SK-N-SH (cell line): ENCODE measurements around the gene ZNF17. TPM values are rescaled to one million over a fixed set of nuclear protein-coding genes. Genes with fewer than 3 reads are reported as not detected.

Experiments used
- CTCF ChIA-PET: fragments of 300-600, 350-600 bp; formaldehyde crosslinking; extraction: SDS; loops from one replicate; lab custom pipeline; 2021; lab: Yijun Ruan, JAX
- POLR2A ChIA-PET: fragments of 350-600 bp; sonication (Branson Sonifier 250); formaldehyde crosslinking; extraction: SDS; loops from one replicate; lab custom pipeline; 2020; ENCODE audit warnings: antibody characterized with exemption, inconsistent platforms; lab: Yijun Ruan, JAX
- DNase-seq: peaks from one replicate; pipeline ENCODE4 v3.0.0; 2012
- H2AFZ ChIP-seq: fragments of 200-600 bp; sonication (generic); 2 replicates; pipeline ENCODE4 v1.8.1; 2016; ENCODE audit warnings: antibody characterized with exemption, mild to moderate bottlenecking, low read depth
- H3F3A ChIP-seq: fragments of 200-600 bp; sonication (generic); replicated peaks from 2 replicates; pipeline ENCODE3; 2016; ENCODE audit warnings: antibody characterized with exemption, mild to moderate bottlenecking; ENCODE audit not compliant: insufficient read depth
- H3K27ac ChIP-seq, 2 experiments: fragments of 200-500 bp in 1 of 2; fragments of 200-600 bp in 1 of 2; sonication (Bioruptor generic) in 1 of 2; sonication (generic), shearing (Covaris generic) in 1 of 2; 2 replicates each; pipeline versions ENCODE4 v1.5.1 to v1.6.1; 2014 to 2016; ENCODE audit warnings: low read depth in 2 of 2, inconsistent platforms in 1 of 2, low read length in 1 of 2, mild to moderate bottlenecking in 1 of 2, mixed read lengths in 1 of 2
- H3K27me3 ChIP-seq: fragments of 200-600 bp; sonication (generic), shearing (Covaris generic); 2 replicates; pipeline ENCODE4 v1.6.1; 2016; ENCODE audit warnings: mixed run types; ENCODE audit not compliant: insufficient read depth
- H3K36me3 ChIP-seq, 2 experiments: fragments of 200-500 bp in 1 of 2; fragments of 200-600 bp in 1 of 2; sonication (Bioruptor generic) in 1 of 2; sonication (generic) in 1 of 2; replicated peaks in 1 of 2; 2 replicates each; pipeline versions ENCODE3 to v1.5.1; 2014 to 2016; ENCODE audit warnings: low read length in 1 of 2, mild to moderate bottlenecking in 1 of 2; ENCODE audit not compliant: insufficient read depth in 2 of 2, control insufficient read depth in 1 of 2
- H3K4me1 ChIP-seq, 2 experiments: fragments of 200-500 bp in 1 of 2; fragments of 200-600 bp in 1 of 2; sonication (Bioruptor generic) in 1 of 2; sonication (generic), shearing (Covaris generic) in 1 of 2; 2 replicates each; pipeline versions ENCODE4 v1.5.1 to v1.6.1; 2014 to 2016; ENCODE audit warnings: low read depth in 1 of 2, low read length in 1 of 2, mixed run types in 1 of 2; ENCODE audit not compliant: insufficient read depth in 2 of 2, control insufficient read depth in 1 of 2
- H3K4me2 ChIP-seq: fragments of 200-600 bp; sonication (generic), shearing (Covaris generic); 2 replicates; pipeline ENCODE4 v1.6.1; 2017; ENCODE audit warnings: mixed run types
- H3K4me3 ChIP-seq, 2 experiments: fragments of 200-500 bp in 1 of 2; fragments of 200-600 bp in 1 of 2; sonication (Bioruptor generic) in 1 of 2; sonication (generic), shearing (Covaris generic) in 1 of 2; 2 replicates each; pipeline versions ENCODE4 v1.5.1 to v1.8.1; 2014 to 2016; ENCODE audit warnings: low read depth in 2 of 2, inconsistent platforms in 1 of 2, low read length in 1 of 2, mild to moderate bottlenecking in 1 of 2, mixed read lengths in 1 of 2, moderate library complexity in 1 of 2
- H3K79me2 ChIP-seq: fragments of 200-600 bp; sonication (generic); 2 replicates; pipeline ENCODE4 v1.8.1; 2017; ENCODE audit warnings: mild to moderate bottlenecking; ENCODE audit not compliant: insufficient read depth
- H3K9ac ChIP-seq: fragments of 200-600 bp; sonication (generic); 2 replicates; pipeline ENCODE4 v1.6.1; 2017; ENCODE audit warnings: mixed run types
- H3K9me2 ChIP-seq: fragments of 200-600 bp; sonication (generic); 2 replicates; pipeline ENCODE4 v1.6.1; 2017; ENCODE audit warnings: mixed run types
- H3K9me3 ChIP-seq: fragments of 200-600 bp; sonication (generic); 2 replicates; pipeline ENCODE4 v1.6.1; 2017; ENCODE audit warnings: mixed run types, mild to moderate bottlenecking, moderate library complexity
- H4K20me1 ChIP-seq: fragments of 200-600 bp; sonication (generic); 2 replicates; pipeline ENCODE4 v1.6.1; 2017; ENCODE audit warnings: mild to moderate bottlenecking, mixed run types; ENCODE audit not compliant: insufficient read depth
- CTCF ChIP-seq: fragments of 200-600 bp; sonication (generic); IDR thresholded peaks from 2 replicates; pipeline ENCODE4 v1.6.1; 2017; ENCODE audit warnings: antibody characterized with exemption, mild to moderate bottlenecking, moderate library complexity
- EZH2phosphoT487 ChIP-seq: fragments of 200-600 bp; sonication (generic); IDR thresholded peaks from 2 replicates; pipeline ENCODE4 v1.6.1; 2017; ENCODE audit warnings: low read depth, mixed run types, mild to moderate bottlenecking, antibody characterized with exemption, moderate library complexity, borderline replicate concordance
- JUND ChIP-seq: IDR thresholded peaks from 2 replicates; pipeline ENCODE4 v1.4.0; 2012
- MXI1 ChIP-seq: IDR thresholded peaks from 2 replicates; pipeline ENCODE4 v1.6.1; 2012; ENCODE audit warnings: mild to moderate bottlenecking, low read depth, low read length, improper control_type of control experiment
- RFX5 ChIP-seq: IDR thresholded peaks from 2 replicates; pipeline ENCODE4 v1.6.1; 2012; ENCODE audit warnings: mild to moderate bottlenecking, improper control_type of control experiment, low read length
- YY1 ChIP-seq: IDR thresholded peaks from 2 replicates; pipeline ENCODE4 v1.4.0; 2012; ENCODE audit warnings: low read depth, mild to moderate bottlenecking
- WGBS: methylation state at CpG from one replicate; pipeline ENCODE4 v1.1.6; 2017; ENCODE audit warnings: low lambda C conversion rate; 5-methylcytosine and 5-hydroxymethylcytosine counted together
- polyA plus RNA-seq, 3 experiments: library from polyadenylated mRNA; depleted of rRNA; stranded (reverse); fragments of >200 nt; gene quantifications; 2 replicates each; pipeline ENCODE4 v1.2.3, GENCODE V29; 2012
- TF ChIP-seq, protein P1 (sequence below): IDR thresholded peaks from 2 replicates; pipeline ENCODE4 v1.4.0; 2012; ENCODE audit warnings: low read depth
- TF ChIP-seq, protein P2 (sequence below): fragments of 150-350 bp; IDR thresholded peaks from 2 replicates; pipeline ENCODE4 v1.6.1; 2017; ENCODE audit warnings: antibody characterized with exemption, low read length, low read depth, borderline replicate concordance

ZNF17 gene
- polyA plus RNA-seq, 1 of the 3 experiments (the other 2 are of a cell fraction), result 3.9 TPM

- TF ChIP-seq CTCF (no peak), JUND (no peak), EZH2phosphoT487 (no peak), MXI1 (no peak), YY1 (no peak)
- TF ChIP-seq, protein P1, sequence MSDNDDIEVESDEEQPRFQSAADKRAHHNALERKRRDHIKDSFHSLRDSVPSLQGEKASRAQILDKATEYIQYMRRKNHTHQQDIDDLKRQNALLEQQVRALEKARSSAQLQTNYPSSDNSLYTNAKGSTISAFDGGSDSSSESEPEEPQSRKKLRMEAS, result no peak
These were observed 10.1 kb downstream of the ZNF17 start (continued) for GRCh38 chr19:57421037-57421436.

- Histone ChIP-seq H3K9me2 (no peaks in the 10 kb centered on the region), H3F3A (no peaks in the 10 kb centered on the region), H3K4me2 (peak overlapping the region; percentile 78), H3K4me1 (peaks cover 7 to 8% of the 10 kb centered on the region in 2 experiments; a peak in 3 of 4 replicates), H2AFZ (peak overlapping the region; percentile 90), H4K20me1 (no peaks in the 10 kb centered on the region), H3K4me3 (peak overlapping the region; percentile 77 to 93), H3K36me3 (peaks cover 0 to 6% of the 10 kb centered on the region in 2 experiments), H3K9me3 (no peaks in the 10 kb centered on the region), H3K27me3 (no peaks in the 10 kb centered on the region), H3K9ac (peak overlapping the region; percentile 52; the same call in 1 of the 2 replicates), H3K79me2 (peaks cover 43% of the 10 kb centered on the region), H3K27ac (peak overlapping the region; percentile 21 to 81; a peak in 3 of 4 replicates)
- TF ChIP-seq RFX5, result 0 out of 2 replicates have a peak, but pooled peaks have one; percentile 6
- TF ChIP-seq, protein P2, sequence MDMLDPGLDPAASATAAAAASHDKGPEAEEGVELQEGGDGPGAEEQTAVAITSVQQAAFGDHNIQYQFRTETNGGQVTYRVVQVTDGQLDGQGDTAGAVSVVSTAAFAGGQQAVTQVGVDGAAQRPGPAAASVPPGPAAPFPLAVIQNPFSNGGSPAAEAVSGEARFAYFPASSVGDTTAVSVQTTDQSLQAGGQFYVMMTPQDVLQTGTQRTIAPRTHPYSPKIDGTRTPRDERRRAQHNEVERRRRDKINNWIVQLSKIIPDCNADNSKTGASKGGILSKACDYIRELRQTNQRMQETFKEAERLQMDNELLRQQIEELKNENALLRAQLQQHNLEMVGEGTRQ, result no peak
- ChIA-PET CTCF (interaction anchor here (1.4 to 1.6 kb wide), 2 partner anchors 27 to 28 kb away, joined by 3 to 4 read pairs; no protein-coding TSS in a partner anchor), POLR2A (interaction anchor here (0.6 to 1.1 kb wide), 4 partner anchors 8 to 490 kb away, joined by 3 to 4 read pairs (median 4); partner anchors contain the start of genes TRAPPC2B, ZNF304 and ZNF547)
- no peak for DNase-seq
- WGBS, result 42% methylated on average over 15 of the region's 15 CpGs
These were observed 23.6 kb downstream of the ZNF17 start for GRCh38 chr19:57434386-57435061.
